ENCODE data around the gene ALAS1.

DNA sequence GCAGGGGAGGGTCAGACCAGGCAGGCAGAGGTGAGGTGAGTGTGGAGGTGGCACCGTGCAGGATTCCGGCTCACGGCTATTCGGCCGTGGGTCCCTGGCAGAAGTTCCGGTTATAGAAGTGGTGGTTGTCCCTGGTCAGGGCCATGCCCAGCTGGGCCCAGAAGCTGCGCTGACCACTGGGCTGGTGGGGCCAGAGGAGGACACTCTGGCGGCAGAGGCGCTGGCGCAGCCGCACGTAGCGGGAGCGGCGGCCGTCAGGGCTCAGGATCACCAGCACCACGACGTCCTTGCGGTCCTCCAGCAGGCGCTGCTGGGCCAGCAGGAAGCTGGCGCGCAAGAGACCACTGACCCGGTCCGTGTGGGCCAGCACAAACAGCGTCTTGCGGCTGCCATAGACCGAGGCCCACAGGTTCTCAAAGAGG is 23.2 kb downstream of the ALAS1 start:
- TF ChIP-seq BCL11A (tag by site-specific recombination; IDR thresholded peaks at IDR 0.05; ENCODE audit: low read depth) (no peak), YY1 (tag by site-specific recombination; IDR thresholded peaks at IDR 0.05) (no peak), ZBTB7A (tag by site-specific recombination; IDR thresholded peaks at IDR 0.05; ENCODE audit: low read depth) (no peak), KLF1 (tag by site-specific recombination; IDR thresholded peaks at IDR 0.05) (no peak), ZFP3 (tag by site-specific recombination; IDR thresholded peaks at IDR 0.05; ENCODE audit: low read depth) (no peak), MZF1 (tag by site-specific recombination; IDR thresholded peaks at IDR 0.05; ENCODE audit: borderline replicate concordance) (no peak)
- TF ChIP-seq, protein P1, sequence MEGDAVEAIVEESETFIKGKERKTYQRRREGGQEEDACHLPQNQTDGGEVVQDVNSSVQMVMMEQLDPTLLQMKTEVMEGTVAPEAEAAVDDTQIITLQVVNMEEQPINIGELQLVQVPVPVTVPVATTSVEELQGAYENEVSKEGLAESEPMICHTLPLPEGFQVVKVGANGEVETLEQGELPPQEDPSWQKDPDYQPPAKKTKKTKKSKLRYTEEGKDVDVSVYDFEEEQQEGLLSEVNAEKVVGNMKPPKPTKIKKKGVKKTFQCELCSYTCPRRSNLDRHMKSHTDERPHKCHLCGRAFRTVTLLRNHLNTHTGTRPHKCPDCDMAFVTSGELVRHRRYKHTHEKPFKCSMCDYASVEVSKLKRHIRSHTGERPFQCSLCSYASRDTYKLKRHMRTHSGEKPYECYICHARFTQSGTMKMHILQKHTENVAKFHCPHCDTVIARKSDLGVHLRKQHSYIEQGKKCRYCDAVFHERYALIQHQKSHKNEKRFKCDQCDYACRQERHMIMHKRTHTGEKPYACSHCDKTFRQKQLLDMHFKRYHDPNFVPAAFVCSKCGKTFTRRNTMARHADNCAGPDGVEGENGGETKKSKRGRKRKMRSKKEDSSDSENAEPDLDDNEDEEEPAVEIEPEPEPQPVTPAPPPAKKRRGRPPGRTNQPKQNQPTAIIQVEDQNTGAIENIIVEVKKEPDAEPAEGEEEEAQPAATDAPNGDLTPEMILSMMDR (tag by site-specific recombination; IDR thresholded peaks at IDR 0.05): no peak
- TF ChIP-seq, protein P2, sequence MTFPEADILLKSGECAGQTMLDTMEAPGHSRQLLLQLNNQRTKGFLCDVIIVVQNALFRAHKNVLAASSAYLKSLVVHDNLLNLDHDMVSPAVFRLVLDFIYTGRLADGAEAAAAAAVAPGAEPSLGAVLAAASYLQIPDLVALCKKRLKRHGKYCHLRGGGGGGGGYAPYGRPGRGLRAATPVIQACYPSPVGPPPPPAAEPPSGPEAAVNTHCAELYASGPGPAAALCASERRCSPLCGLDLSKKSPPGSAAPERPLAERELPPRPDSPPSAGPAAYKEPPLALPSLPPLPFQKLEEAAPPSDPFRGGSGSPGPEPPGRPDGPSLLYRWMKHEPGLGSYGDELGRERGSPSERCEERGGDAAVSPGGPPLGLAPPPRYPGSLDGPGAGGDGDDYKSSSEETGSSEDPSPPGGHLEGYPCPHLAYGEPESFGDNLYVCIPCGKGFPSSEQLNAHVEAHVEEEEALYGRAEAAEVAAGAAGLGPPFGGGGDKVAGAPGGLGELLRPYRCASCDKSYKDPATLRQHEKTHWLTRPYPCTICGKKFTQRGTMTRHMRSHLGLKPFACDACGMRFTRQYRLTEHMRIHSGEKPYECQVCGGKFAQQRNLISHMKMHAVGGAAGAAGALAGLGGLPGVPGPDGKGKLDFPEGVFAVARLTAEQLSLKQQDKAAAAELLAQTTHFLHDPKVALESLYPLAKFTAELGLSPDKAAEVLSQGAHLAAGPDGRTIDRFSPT (tag by site-specific recombination; IDR thresholded peaks at IDR 0.05): no peak
- TF ChIP-seq, protein P3, sequence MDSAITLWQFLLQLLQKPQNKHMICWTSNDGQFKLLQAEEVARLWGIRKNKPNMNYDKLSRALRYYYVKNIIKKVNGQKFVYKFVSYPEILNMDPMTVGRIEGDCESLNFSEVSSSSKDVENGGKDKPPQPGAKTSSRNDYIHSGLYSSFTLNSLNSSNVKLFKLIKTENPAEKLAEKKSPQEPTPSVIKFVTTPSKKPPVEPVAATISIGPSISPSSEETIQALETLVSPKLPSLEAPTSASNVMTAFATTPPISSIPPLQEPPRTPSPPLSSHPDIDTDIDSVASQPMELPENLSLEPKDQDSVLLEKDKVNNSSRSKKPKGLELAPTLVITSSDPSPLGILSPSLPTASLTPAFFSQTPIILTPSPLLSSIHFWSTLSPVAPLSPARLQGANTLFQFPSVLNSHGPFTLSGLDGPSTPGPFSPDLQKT (IDR thresholded peaks at IDR 0.05; ENCODE audit: borderline replicate concordance, low read depth, low read length): no peak
